ENCODE data around the gene SEC61A1.

- TF ChIP-seq CTCF (IDR thresholded peaks at IDR 0.05): no peak
- TF ChIP-seq KDM1A (IDR thresholded peaks at IDR 0.05; ENCODE audit: low read depth): no peak
Observed at GRCh38 chr3:128080323-128081080, 28.3 kb downstream of the SEC61A1 start.

Data from A549 (cell line).